GM23338 (cell line): ENCODE data around the gene HSF2BP. TPM values are rescaled to one million over a fixed set of nuclear protein-coding genes. Genes with fewer than 3 reads are reported as not detected.

Experiments used
- ATAC-seq: fragments of 200-7000 bp; cut with Tn5 transposase; 3 replicates; pipeline ENCODE4 v1.9.1; 2020
- DNase-seq: peaks from one replicate; pipeline ENCODE4 v3.0.0-alpha.2; 2015; ENCODE audit warnings: low spot score
- H2AFZ ChIP-seq: fragments of 200-600 bp; sonication (generic); 2 replicates; pipeline ENCODE4 v1.8.0; 2016; ENCODE audit warnings: antibody characterized with exemption, mild to moderate bottlenecking, moderate library complexity
- H3F3A ChIP-seq: fragments of 200-600 bp; sonication (generic); replicated peaks from 2 replicates; pipeline ENCODE4 v1.8.0; 2017; ENCODE audit warnings: antibody characterized with exemption, mixed run types, low read depth
- H3K27ac ChIP-seq: fragments of 200-600 bp; sonication (generic); 2 replicates; pipeline ENCODE4 v1.6.1; 2016; ENCODE audit warnings: low read depth
- H3K27me3 ChIP-seq: fragments of 200-600 bp; sonication (generic); 2 replicates; pipeline ENCODE4 v1.8.0; 2016; ENCODE audit warnings: mild to moderate bottlenecking, mixed run types, moderate library complexity; ENCODE audit not compliant: insufficient read depth
- H3K36me3 ChIP-seq: fragments of 200-600 bp; sonication (generic); 2 replicates; pipeline ENCODE4 v1.8.0; 2016; ENCODE audit warnings: mild to moderate bottlenecking; ENCODE audit not compliant: insufficient read depth
- H3K4me1 ChIP-seq: fragments of 200-600 bp; sonication (generic); 2 replicates; pipeline ENCODE4 v1.8.0; 2016; ENCODE audit warnings: mild to moderate bottlenecking, moderate library complexity; ENCODE audit not compliant: insufficient read depth
- H3K4me2 ChIP-seq: fragments of 200-600 bp; sonication (generic); 2 replicates; pipeline ENCODE4 v1.7.1; 2017; ENCODE audit warnings: mixed run types
- H3K4me3 ChIP-seq: fragments of 200-600 bp; sonication (generic); 2 replicates; pipeline ENCODE4 v1.6.1; 2016; ENCODE audit warnings: mixed run types
- H3K79me2 ChIP-seq: fragments of 200-600 bp; sonication (generic); replicated peaks from 2 replicates; pipeline ENCODE4 v1.8.0; 2017; ENCODE audit warnings: mild to moderate bottlenecking; ENCODE audit not compliant: insufficient read depth
- H3K9me2 ChIP-seq: fragments of 200-600 bp; sonication (generic); 2 replicates; pipeline ENCODE4 v1.8.0; 2017; ENCODE audit not compliant: insufficient read depth
- H4K20me1 ChIP-seq: fragments of 200-600 bp; sonication (generic); replicated peaks from 2 replicates; pipeline ENCODE4 v1.8.0; 2017; ENCODE audit warnings: mild to moderate bottlenecking; ENCODE audit not compliant: insufficient read depth
- H3K27ac Mint-ChIP-seq: 2 replicates; pipeline ENCODE4 v1.8.0; 2020; ENCODE audit warnings: inconsistent platforms, mild to moderate bottlenecking, moderate library complexity, mixed read lengths
- H3K27me3 Mint-ChIP-seq: 3 replicates; pipeline ENCODE4 v1.8.0; 2022; ENCODE audit warnings: low read depth, mild to moderate bottlenecking, moderate library complexity, mixed read lengths, inconsistent platforms; ENCODE audit not compliant: insufficient read depth, poor library complexity
- H3K36me3 Mint-ChIP-seq: 3 replicates; pipeline ENCODE4 v1.8.0; 2021; ENCODE audit warnings: low read depth, mild to moderate bottlenecking, inconsistent platforms, moderate library complexity, mixed read lengths
- H3K4me1 Mint-ChIP-seq: 3 replicates; pipeline ENCODE4 v1.8.0; 2020; ENCODE audit warnings: mild to moderate bottlenecking, inconsistent platforms, mixed read lengths
- H3K4me3 Mint-ChIP-seq: 3 replicates; pipeline ENCODE4 v1.8.0; 2021; ENCODE audit warnings: moderate library complexity, mild to moderate bottlenecking, inconsistent platforms, mixed read lengths
- H3K9me3 Mint-ChIP-seq: 3 replicates; pipeline ENCODE4 v1.8.0; 2020; ENCODE audit warnings: moderate library complexity, mild to moderate bottlenecking, inconsistent platforms, mixed read lengths
- JUNB ChIP-seq: IDR thresholded peaks from one replicate; pipeline ENCODE4 v1.6.1; 2016; ENCODE audit warnings: antibody characterized with exemption; ENCODE audit not compliant: unreplicated experiment
- POLR2AphosphoS5 ChIP-seq: IDR thresholded peaks from 2 replicates; pipeline ENCODE4 v1.6.1; 2016; ENCODE audit warnings: antibody characterized with exemption, low read depth
- ZNF114 ChIP-seq: fragments of 250-450 bp; sonication (Bioruptor Pico); IDR thresholded peaks from 2 replicates; pipeline ENCODE4 v1.5.0; 2020; ENCODE audit warnings: mild to moderate bottlenecking, moderate library complexity
- polyA plus RNA-seq: library from polyadenylated mRNA; unstranded; fragments of >200 nt; fragmentation: Nextera tagmentation; extraction: Ambion mirVana; gene quantifications from 2 replicates; pipeline ENCODE4 v1.2.1, GENCODE V29; 2016
- total RNA-seq: library from RNA; depleted of rRNA; stranded (reverse); fragments of >200 nt; shearing (Covaris generic); gene quantifications from 2 replicates; pipeline ENCODE4 v1.2.3, GENCODE V29; 2014
- TF ChIP-seq, protein P1 (sequence below), 2 experiments: fragments of 200-600 bp in 1 of 2; sonication (generic) in 1 of 2; conservative IDR thresholded peaks; 2 replicates each; pipeline versions ENCODE4 v1.5.1 to v1.6.1; 2016 to 2017; ENCODE audit warnings: antibody characterized with exemption in 2 of 2, low read depth in 2 of 2, mild to moderate bottlenecking in 2 of 2, moderate library complexity in 1 of 2
- TF ChIP-seq, protein P2 (sequence below): IDR thresholded peaks from one replicate; pipeline ENCODE4 v1.6.1; 2018; ENCODE audit warnings: antibody characterized with exemption; ENCODE audit not compliant: unreplicated experiment

Gene HSF2BP
- total and polyA plus RNA-seq, 2 experiments from 2014 or later, result 0.78 to 2.0 TPM

DNA sequence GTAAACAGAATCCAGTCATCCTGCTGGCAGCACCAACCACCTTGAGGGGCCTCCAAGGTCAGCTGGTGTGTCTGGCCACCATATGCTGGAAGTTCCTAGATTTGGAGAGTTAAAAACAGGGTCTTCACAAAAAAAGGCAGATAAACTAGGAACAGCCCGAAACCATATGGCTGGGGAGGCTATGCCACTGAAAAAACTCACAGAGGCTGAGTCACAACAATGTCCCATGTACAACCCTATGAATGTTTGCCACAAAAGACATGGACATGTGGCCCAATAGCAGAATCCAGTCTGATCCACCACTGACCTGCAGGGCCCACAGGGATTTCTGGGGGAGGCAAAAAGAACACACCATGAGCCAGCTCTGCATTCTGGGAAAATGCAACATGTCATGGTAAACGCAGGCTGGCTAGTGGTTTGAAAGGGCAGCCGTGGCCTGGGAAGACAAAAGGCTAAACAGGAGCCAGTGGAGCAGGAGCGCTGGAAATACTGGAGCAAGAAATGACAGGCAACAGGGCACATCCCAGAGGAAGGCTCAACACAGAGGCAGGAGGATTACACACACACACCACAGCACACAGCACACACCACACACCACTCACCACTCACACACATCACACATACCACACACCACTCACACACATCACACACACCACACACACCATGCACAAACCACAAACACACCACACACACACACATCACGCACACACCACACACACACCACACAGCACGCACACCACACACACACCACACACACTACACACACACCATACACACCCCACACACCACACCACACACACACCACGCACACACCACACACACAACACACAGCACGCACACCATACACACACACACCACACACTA, 55.4 kb downstream of the HSF2BP start:
- Histone ChIP-seq H2AFZ (no peak overlapping the region), H3K4me1 (no peaks in the 10 kb centered on the region), H3F3A (no peaks in the 10 kb centered on the region), H3K27me3 (no peaks in the 10 kb centered on the region), H3K27ac (no peak overlapping the region), H3K9me2 (no peaks in the 10 kb centered on the region), H3K36me3 (no peaks in the 10 kb centered on the region), H3K4me3 (no peak overlapping the region), H3K4me2 (no peak overlapping the region), H4K20me1 (no peaks in the 10 kb centered on the region), H3K79me2 (no peaks in the 10 kb centered on the region)
- Mint-ChIP-seq H3K4me3 (no peak overlapping the region), H3K4me1 (no peaks in the 10 kb centered on the region), H3K27me3 (peaks cover 5% of the 10 kb centered on the region), H3K9me3 (no peaks in the 10 kb centered on the region), H3K27ac (no peak overlapping the region), H3K36me3 (no peaks in the 10 kb centered on the region)
- ATAC-seq, result no peak
- TF ChIP-seq JUNB (no peak), ZNF114 (CRISPR knock-in tag) (no peak), POLR2AphosphoS5 (no peak)
- no peak for DNase-seq

DNA sequence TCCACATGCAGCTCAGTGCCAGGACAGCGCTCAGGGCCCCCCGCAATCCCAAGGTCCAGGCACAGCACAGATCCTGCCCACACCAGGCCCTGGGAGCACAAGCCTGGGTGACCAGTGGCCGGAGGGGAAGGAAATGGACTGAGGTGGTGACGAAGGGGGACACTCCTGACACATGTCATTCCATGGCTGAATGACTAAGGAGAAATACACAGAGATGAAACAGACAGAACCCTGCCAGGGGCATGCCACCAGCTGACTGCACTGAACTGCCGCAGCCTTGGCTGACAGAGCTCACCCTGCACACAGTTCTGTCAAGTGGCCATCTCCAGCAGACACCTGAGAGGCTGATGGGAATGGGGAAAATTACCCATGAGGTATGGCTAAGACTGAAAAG, 56.1 kb downstream of the HSF2BP start:
- Mint-ChIP-seq H3K27me3 (peaks cover 5% of the 10 kb centered on the region), H3K9me3 (no peaks in the 10 kb centered on the region), H3K36me3 (no peaks in the 10 kb centered on the region), H3K4me1 (no peaks in the 10 kb centered on the region), H3K4me3 (no peak overlapping the region), H3K27ac (no peak overlapping the region)
- Histone ChIP-seq H3K27ac (no peak overlapping the region), H2AFZ (no peak overlapping the region), H3F3A (no peaks in the 10 kb centered on the region), H3K9me2 (no peaks in the 10 kb centered on the region), H4K20me1 (no peaks in the 10 kb centered on the region), H3K4me1 (no peaks in the 10 kb centered on the region), H3K36me3 (no peaks in the 10 kb centered on the region), H3K79me2 (no peaks in the 10 kb centered on the region), H3K4me2 (no peak overlapping the region), H3K4me3 (no peak overlapping the region), H3K27me3 (no peaks in the 10 kb centered on the region)
- ATAC-seq, result no peak
- TF ChIP-seq, protein P1, sequence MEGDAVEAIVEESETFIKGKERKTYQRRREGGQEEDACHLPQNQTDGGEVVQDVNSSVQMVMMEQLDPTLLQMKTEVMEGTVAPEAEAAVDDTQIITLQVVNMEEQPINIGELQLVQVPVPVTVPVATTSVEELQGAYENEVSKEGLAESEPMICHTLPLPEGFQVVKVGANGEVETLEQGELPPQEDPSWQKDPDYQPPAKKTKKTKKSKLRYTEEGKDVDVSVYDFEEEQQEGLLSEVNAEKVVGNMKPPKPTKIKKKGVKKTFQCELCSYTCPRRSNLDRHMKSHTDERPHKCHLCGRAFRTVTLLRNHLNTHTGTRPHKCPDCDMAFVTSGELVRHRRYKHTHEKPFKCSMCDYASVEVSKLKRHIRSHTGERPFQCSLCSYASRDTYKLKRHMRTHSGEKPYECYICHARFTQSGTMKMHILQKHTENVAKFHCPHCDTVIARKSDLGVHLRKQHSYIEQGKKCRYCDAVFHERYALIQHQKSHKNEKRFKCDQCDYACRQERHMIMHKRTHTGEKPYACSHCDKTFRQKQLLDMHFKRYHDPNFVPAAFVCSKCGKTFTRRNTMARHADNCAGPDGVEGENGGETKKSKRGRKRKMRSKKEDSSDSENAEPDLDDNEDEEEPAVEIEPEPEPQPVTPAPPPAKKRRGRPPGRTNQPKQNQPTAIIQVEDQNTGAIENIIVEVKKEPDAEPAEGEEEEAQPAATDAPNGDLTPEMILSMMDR (conservative IDR thresholded peaks at IDR 0.05; ENCODE audit: low read depth in 2 of 2), result no peak
- no peak for TF ChIP-seq POLR2AphosphoS5
- TF ChIP-seq, protein P2, sequence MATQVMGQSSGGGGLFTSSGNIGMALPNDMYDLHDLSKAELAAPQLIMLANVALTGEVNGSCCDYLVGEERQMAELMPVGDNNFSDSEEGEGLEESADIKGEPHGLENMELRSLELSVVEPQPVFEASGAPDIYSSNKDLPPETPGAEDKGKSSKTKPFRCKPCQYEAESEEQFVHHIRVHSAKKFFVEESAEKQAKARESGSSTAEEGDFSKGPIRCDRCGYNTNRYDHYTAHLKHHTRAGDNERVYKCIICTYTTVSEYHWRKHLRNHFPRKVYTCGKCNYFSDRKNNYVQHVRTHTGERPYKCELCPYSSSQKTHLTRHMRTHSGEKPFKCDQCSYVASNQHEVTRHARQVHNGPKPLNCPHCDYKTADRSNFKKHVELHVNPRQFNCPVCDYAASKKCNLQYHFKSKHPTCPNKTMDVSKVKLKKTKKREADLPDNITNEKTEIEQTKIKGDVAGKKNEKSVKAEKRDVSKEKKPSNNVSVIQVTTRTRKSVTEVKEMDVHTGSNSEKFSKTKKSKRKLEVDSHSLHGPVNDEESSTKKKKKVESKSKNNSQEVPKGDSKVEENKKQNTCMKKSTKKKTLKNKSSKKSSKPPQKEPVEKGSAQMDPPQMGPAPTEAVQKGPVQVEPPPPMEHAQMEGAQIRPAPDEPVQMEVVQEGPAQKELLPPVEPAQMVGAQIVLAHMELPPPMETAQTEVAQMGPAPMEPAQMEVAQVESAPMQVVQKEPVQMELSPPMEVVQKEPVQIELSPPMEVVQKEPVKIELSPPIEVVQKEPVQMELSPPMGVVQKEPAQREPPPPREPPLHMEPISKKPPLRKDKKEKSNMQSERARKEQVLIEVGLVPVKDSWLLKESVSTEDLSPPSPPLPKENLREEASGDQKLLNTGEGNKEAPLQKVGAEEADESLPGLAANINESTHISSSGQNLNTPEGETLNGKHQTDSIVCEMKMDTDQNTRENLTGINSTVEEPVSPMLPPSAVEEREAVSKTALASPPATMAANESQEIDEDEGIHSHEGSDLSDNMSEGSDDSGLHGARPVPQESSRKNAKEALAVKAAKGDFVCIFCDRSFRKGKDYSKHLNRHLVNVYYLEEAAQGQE, result no peak
- no peak for DNase-seq
